GM06990 (cell line): ENCODE measurements around the gene FUS.
"Not testable (repeated sequence)": the region's sequence is repeated elsewhere in the genome, so short reads cannot be mapped to it uniquely, and the experiment has no call there.

ENCODE experiments used
- DNase-seq: peaks from one replicate; pipeline ENCODE4 v3.0.0-alpha.2; 2011; ENCODE audit not compliant: insufficient read length; ENCODE audit errors: extremely low read depth
- H3K27me3 ChIP-seq: replicated peaks from 2 replicates; pipeline ENCODE4 v1.6.0; 2011; ENCODE audit warnings: low read length; ENCODE audit not compliant: control insufficient read depth, insufficient read depth
- H3K36me3 ChIP-seq: 2 replicates; pipeline ENCODE4 v1.5.1; 2011; ENCODE audit warnings: low read length; ENCODE audit not compliant: control insufficient read depth, insufficient read depth
- H3K4me3 ChIP-seq: replicated peaks from 2 replicates; pipeline ENCODE4 v1.5.1; 2011; ENCODE audit warnings: low read depth, mild to moderate bottlenecking, control low read depth, low read length
- CTCF ChIP-seq: IDR thresholded peaks from 2 replicates; pipeline ENCODE4 v1.5.1; 2011; ENCODE audit warnings: low read length, control low read depth, mild to moderate bottlenecking, inconsistent platforms; ENCODE audit not compliant: insufficient read depth, poor library complexity, severe bottlenecking

The FUS gene

GRCh38 chr16:31143011-31143693, 36.8 kb upstream of the FUS start:
- Histone ChIP-seq H3K36me3 (no peaks in the 10 kb centered on the region), H3K27me3 (no peaks in the 10 kb centered on the region), H3K4me3 (no peak overlapping the region)
- no peak for DNase-seq
- no peak for TF ChIP-seq CTCF

- DNase-seq, result no peak
- TF ChIP-seq CTCF, result no peak
- no peak overlapping the region for H3K4me3 ChIP-seq
- H3K27me3 ChIP-seq, result no peaks in the 10 kb centered on the region
- no peaks in the 10 kb centered on the region for H3K36me3 ChIP-seq
Observed at GRCh38 chr16:31143694-31144148, 36.2 kb upstream of the FUS start.

GRCh38 chr16:31144418-31144817, 35.5 kb upstream of the FUS start:
- DNase-seq, H3K4me3 ChIP-seq, H3K27me3 ChIP-seq, H3K36me3 ChIP-seq: not testable (repeated sequence)

- no peak for TF ChIP-seq CTCF
- Histone ChIP-seq H3K4me3 (no peak overlapping the region), H3K36me3 (no peaks in the 10 kb centered on the region), H3K27me3 (no peaks in the 10 kb centered on the region)
- no peak for DNase-seq
Observed at GRCh38 chr16:31145398-31145990, 34.4 kb upstream of the FUS start.

GRCh38 chr16:31147574-31147973, 32.4 kb upstream of the FUS start:
- TF ChIP-seq CTCF, result no peak
- DNase-seq, result no peak
- H3K4me3 ChIP-seq, result no peak overlapping the region

GRCh38 chr16:31148281-31148728, 31.6 kb upstream of the FUS start:
- TF ChIP-seq CTCF, result no peak
- no peak overlapping the region for H3K4me3 ChIP-seq
- no peak for DNase-seq
- H3K27me3 ChIP-seq, result no peaks in the 10 kb centered on the region
- no peaks in the 10 kb centered on the region for H3K36me3 ChIP-seq

More at GRCh38 chr16:31147574-31147973, 32.4 kb upstream of the FUS start:
- H3K27me3 ChIP-seq, result no peaks in the 10 kb centered on the region
- no peaks in the 10 kb centered on the region for H3K36me3 ChIP-seq
